ENCODE data around the gene ASMT. TPM values are rescaled to one million over a fixed set of nuclear protein-coding genes. Genes with fewer than 3 reads are reported as not detected.
"Not testable (repeated sequence)": the region's sequence is repeated elsewhere in the genome, so short reads cannot be mapped to it uniquely, and the experiment has no call there.

Gene ASMT, protein sequence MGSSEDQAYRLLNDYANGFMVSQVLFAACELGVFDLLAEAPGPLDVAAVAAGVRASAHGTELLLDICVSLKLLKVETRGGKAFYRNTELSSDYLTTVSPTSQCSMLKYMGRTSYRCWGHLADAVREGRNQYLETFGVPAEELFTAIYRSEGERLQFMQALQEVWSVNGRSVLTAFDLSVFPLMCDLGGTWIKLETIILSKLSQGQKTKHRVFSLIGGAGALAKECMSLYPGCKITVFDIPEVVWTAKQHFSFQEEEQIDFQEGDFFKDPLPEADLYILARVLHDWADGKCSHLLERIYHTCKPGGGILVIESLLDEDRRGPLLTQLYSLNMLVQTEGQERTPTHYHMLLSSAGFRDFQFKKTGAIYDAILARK
- polyA plus RNA-seq (2012; ENCODE audit: low read depth, missing spikeins), result 1.7 TPM

DNA sequence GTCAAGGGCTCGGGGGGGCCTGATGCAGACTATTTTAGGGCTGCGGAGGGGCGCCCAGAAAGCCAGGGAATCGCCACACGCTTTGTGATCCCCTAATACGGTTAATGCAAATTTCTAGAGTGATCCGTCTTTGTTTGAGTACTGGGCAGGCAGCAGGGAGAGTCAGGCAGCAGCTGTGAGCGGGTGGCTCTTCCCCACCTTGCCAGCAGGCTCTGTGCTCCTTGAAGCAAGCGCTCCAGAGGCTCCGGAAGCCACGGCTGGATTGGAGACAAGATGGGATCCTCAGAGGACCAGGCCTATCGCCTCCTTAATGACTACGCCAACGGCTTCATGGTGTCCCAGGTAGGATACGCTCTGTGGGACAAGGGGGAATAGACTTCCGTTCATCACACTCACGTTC is at the start of gene ASMT:
ASMT (plus strand) TSS at position 133 of the 400 bp plus-strand sequence; CDS start at position 274, 141 bp downstream.
- TF ChIP-seq TAF1 (IDR thresholded peaks at IDR 0.05; ENCODE audit: low read depth, low read length) (no peak), SPI1 (IDR thresholded peaks at IDR 0.05; ENCODE audit: low read depth, low read length) (no peak), POU2F2 (IDR thresholded peaks at IDR 0.05; ENCODE audit: low read depth, low read length) (no peak), POLR2A (IDR thresholded peaks at IDR 0.05; ENCODE audit: low read depth, low read length) (no peak), PAX5 (IDR thresholded peaks at IDR 0.05; ENCODE audit: insufficient read depth, low read length, severe bottlenecking) (no peak), POLR2AphosphoS5 (IDR thresholded peaks at IDR 0.05; ENCODE audit: low read depth, low read length) (no peak)
- DNase-seq (ENCODE audit: insufficient read length, low spot score), result no peak

DNA sequence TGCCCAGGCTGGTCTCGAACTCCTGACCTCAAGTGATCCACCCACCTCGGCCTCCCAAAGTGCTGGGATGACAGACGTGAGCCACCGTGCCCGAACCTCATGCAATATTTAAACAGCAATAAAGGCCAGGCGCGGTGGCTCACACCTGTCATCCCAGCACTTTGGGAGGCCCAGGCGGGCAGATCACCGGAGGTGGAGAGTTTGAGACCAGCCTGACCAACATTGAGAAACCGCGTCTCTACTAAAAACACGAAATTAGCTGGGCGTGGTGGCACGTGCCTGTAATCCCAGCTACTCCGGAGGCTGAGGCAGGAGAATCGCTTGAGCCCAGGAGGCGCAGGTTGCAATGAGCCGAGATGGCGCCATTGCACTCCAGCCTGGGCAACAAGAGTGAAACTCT is 40.7 kb upstream of the ASMT start:
- not testable (repeated sequence) for FAIRE-seq; DNase-seq (ENCODE audit: insufficient read length, low spot score)

More for the DNA sequence above, at the start of gene ASMT:
- FAIRE-seq, result no peak

DNA sequence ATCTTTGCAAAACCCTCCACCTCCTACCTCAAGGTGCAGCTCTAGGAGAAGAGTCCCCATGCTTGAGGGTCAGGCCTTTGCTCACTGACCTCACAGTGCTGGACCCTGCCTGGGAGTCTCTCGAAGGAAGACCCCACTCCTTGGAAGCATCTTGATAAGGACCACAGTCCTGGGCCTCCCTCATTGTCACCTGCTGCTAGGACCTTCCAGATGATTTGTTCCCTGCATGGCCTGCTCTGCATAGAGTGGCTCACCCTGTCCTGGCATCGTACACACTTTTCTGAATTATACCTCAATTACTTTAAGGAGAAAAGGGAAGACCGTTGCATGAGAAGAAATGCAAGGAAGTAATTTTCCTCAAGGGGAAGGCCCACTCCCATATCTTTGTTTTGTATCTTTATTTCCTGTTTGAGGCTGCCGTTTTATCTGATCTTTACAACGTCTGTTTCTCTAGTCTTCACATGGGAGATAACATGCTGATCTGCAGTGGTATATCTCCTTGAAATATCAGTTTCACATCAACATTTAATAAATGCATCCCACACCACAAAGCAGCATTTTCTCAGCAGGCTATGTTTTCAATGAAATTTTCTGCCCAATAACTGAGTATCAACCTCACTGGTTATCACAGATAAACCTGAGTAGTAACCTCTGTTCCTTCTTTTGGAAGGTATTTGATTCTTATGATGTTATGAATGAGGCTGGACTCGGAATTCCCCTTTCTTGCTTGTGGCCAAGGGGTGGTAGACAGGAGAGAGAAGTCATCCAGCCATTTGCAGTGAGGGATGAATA is 38.5 kb upstream of the ASMT start:
- no peak for DNase-seq (ENCODE audit: insufficient read length, low spot score)

DNA sequence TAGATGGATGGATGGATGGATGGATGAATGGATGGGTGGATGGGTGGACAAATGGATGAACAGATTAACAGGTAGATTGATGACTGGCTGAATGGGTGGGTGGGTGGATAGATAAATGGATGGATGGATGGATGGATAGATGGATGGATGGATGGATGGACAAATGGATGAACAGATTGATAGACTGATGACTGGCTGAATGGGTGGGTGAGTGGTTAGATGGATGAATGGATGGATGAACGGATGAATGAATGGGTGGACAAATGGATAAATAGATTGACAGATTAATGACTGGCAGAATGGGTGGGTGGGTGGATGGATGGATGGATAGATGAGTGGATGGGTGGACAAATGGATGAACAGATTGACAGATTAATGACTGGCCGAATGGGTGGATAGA is 37.0 kb upstream of the ASMT start:
- DNase-seq (ENCODE audit: insufficient read length, low spot score), result no peak
- peak; percentile 26 for FAIRE-seq
- TF ChIP-seq POLR2A (IDR thresholded peaks at IDR 0.05; ENCODE audit: low read depth, low read length) (no peak), POU2F2 (IDR thresholded peaks at IDR 0.05; ENCODE audit: low read depth, low read length) (no peak), SPI1 (IDR thresholded peaks at IDR 0.05; ENCODE audit: low read depth, low read length) (no peak), TAF1 (IDR thresholded peaks at IDR 0.05; ENCODE audit: low read depth, low read length) (no peak), PAX5 (IDR thresholded peaks at IDR 0.05; ENCODE audit: insufficient read depth, low read length, severe bottlenecking) (no peak), POLR2AphosphoS5 (IDR thresholded peaks at IDR 0.05; ENCODE audit: low read depth, low read length) (no peak)

More for the DNA sequence above, 38.5 kb upstream of the ASMT start:
- TF ChIP-seq POLR2A (IDR thresholded peaks at IDR 0.05; ENCODE audit: low read depth, low read length) (no peak), PAX5 (IDR thresholded peaks at IDR 0.05; ENCODE audit: insufficient read depth, low read length, severe bottlenecking) (no peak), POLR2AphosphoS5 (IDR thresholded peaks at IDR 0.05; ENCODE audit: low read depth, low read length) (no peak), SPI1 (IDR thresholded peaks at IDR 0.05; ENCODE audit: low read depth, low read length) (no peak)
- peak; percentile 48 for FAIRE-seq

DNA sequence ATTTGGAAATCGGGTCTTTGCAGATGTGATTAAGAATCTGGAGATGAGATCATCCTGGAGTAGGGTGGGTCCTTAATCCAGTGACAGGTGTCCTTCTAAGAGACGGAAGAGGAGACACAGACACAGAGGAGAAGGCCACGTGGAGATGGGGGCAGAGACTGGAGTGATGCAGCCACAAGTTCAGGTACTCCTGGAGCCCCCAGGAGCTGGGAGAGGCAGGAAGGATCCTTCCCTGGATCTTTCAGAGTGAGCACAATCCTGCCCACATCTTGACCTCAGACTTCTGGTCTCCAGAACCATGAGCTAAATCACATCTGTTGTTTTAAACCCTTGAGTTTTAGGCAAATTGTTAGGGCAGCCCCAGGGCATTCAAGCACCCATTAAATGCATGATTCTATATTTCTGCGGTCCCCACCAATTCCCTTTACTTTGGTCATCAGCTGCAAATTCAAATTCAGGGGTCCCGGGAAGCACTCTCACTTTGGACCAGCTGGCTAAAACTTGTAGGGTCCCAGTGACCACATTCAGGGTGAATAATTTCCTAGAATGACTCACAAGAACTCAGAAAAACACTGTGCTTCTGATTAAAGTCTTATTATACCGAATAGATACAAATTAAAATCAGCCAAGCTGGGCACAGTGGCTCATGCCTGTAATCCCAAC is 36.2 kb upstream of the ASMT start:
- FAIRE-seq, result peak; percentile 38
- no peak for DNase-seq (ENCODE audit: insufficient read length, low spot score)
- TF ChIP-seq SPI1 (IDR thresholded peaks at IDR 0.05; ENCODE audit: low read depth, low read length) (no peak), POU2F2 (IDR thresholded peaks at IDR 0.05; ENCODE audit: low read depth, low read length) (peak; percentile 41; the same call in 1 of the 2 replicates)

DNA sequence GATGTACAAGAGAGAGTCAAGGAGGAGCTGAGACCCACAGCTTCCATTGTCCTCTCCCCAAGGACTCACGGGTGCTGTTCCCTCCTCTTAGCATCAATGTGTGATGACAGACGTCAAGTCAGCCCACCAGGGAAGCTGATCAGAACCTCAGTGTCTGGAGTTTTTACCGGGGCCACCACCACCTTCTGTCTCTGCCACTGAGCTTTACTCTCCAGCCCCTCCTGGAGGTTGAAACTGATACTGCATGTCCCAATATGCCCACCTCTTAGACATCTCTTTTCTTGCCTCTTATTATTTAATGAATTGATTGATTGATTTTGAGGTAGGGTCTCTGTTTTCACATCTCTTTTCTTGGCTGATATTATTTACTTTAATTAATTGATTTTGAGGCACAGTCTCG is 33.7 kb upstream of the ASMT start:
- FAIRE-seq (peak; percentile 72), DNase-seq (ENCODE audit: insufficient read length, low spot score) (no peak)
- TF ChIP-seq SPI1 (IDR thresholded peaks at IDR 0.05; ENCODE audit: low read depth, low read length) (no peak), PAX5 (IDR thresholded peaks at IDR 0.05; ENCODE audit: insufficient read depth, low read length, severe bottlenecking) (no peak), POLR2AphosphoS5 (IDR thresholded peaks at IDR 0.05; ENCODE audit: low read depth, low read length) (no peak), POU2F2 (IDR thresholded peaks at IDR 0.05; ENCODE audit: low read depth, low read length) (no peak), POLR2A (IDR thresholded peaks at IDR 0.05; ENCODE audit: low read depth, low read length) (no peak), TAF1 (IDR thresholded peaks at IDR 0.05; ENCODE audit: low read depth, low read length) (no peak)

DNA sequence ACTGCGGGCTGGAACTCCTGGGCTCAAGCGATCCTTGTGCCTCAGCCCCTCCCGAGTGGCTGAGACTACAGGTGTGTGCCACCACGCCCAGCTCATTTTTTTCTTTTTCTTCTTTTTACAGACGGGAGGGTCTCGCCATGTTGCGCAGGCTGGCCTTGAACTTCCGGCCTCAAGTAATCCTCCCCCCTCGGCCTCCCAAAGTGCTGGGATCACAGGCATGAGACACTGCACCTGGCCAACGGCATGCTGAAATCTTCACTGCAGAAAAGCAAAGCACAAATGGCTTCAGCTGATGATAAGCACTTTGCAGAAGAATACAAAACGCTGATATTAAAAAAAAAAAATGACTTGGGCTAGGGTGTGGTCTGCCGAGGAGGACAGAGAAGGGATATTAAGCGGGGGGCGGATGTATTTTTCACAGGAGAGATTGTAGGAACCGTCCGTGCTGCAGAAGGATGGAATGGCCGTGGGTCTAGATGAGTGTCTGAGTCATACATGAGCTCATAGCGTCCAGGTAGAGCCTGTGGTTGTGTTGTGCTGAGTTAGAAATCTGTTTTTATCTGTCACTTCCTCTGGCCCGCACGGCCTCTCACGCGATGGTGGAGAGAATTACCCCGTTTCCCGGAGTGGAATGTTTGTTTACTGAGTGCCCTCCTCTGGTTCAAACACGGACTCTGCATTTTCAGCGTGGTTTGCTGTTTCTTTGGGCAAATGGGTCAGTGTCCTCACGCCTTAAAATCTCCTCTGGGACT is 32.0 kb upstream of the ASMT start:
- TF ChIP-seq TAF1 (IDR thresholded peaks at IDR 0.05; ENCODE audit: low read depth, low read length) (no peak), SPI1 (IDR thresholded peaks at IDR 0.05; ENCODE audit: low read depth, low read length) (peak; percentile 77), POU2F2 (IDR thresholded peaks at IDR 0.05; ENCODE audit: low read depth, low read length) (0 out of 2 replicates have a peak, but pooled peaks have one; percentile 35)
- peak; percentile 94 for FAIRE-seq
- DNase-seq (ENCODE audit: insufficient read length, low spot score), result no peak

DNA sequence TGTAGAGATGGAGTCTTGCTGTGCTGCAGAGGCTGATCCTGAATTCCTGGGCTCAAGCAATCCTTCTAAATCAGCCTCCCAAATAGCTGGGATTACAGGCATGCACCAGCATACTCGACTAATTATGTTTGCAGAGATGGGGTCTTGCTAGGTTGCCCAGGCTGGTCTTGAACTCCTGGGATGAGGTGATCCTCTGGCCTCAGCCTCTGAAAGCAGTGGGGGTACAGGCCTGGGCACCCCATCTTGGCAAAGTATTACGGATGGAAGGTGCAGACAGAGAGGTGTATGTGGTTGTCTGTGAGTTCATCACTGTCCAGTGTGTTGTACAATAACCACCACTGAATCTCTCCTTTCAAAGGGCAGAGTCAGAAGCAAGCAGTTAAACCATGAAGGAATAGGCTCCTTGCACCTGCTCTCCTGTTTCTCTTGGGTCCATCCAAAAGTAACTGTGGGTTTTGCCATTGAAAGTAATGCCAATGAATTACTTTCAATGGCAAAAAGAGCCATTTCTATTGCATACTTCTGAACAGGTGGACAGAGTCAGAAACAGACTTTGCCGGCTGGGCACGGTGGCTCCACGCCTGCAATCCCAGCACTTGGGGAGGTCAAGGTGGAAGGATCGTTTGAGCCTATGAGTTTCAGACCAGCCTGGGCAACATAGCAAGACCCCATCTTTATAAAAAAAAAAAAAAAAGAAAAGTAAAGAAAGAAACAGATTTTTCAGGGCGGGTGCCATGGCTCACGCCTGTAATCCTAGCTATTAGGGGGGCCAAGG is 30.4 kb upstream of the ASMT start:
- FAIRE-seq (peak; percentile 72), DNase-seq (ENCODE audit: insufficient read length, low spot score) (no peak)
- TF ChIP-seq SPI1 (IDR thresholded peaks at IDR 0.05; ENCODE audit: low read depth, low read length) (no peak), POU2F2 (IDR thresholded peaks at IDR 0.05; ENCODE audit: low read depth, low read length) (no peak), POLR2AphosphoS5 (IDR thresholded peaks at IDR 0.05; ENCODE audit: low read depth, low read length) (no peak), POLR2A (IDR thresholded peaks at IDR 0.05; ENCODE audit: low read depth, low read length) (no peak), TAF1 (IDR thresholded peaks at IDR 0.05; ENCODE audit: low read depth, low read length) (no peak), PAX5 (IDR thresholded peaks at IDR 0.05; ENCODE audit: insufficient read depth, low read length, severe bottlenecking) (no peak)

All from GM12891 (cell line).